Endometrial microvascular endothelial cells (primary cell): ENCODE measurements around the gene TTC34. TPM values are rescaled to one million over a fixed set of nuclear protein-coding genes. Genes with fewer than 3 reads are reported as not detected.

Experiments
- in situ Hi-C: cut with HindIII; loops from 2 replicates; pipeline ENCODE4 v1.10.0; 2017; ENCODE audit warnings: low sequenced_read_pairs, low pct_unique_long_range_greater_than_20kb; ENCODE audit errors: inconsistent ontology term
- total RNA-seq: library from RNA; depleted of rRNA; stranded (reverse); fragments of >200 nt; gene quantifications from one replicate; pipeline ENCODE4 v1.2.3, GENCODE V29; 2015; ENCODE audit errors: inconsistent ontology term

Gene TTC34
- total RNA-seq, 1 donor from 2014 or later, result not detected

- in situ Hi-C loops, result no loop called here
Observed at GRCh38 chr1:2830761-2831425, 29.4 kb upstream of the TTC34 start.

DNA sequence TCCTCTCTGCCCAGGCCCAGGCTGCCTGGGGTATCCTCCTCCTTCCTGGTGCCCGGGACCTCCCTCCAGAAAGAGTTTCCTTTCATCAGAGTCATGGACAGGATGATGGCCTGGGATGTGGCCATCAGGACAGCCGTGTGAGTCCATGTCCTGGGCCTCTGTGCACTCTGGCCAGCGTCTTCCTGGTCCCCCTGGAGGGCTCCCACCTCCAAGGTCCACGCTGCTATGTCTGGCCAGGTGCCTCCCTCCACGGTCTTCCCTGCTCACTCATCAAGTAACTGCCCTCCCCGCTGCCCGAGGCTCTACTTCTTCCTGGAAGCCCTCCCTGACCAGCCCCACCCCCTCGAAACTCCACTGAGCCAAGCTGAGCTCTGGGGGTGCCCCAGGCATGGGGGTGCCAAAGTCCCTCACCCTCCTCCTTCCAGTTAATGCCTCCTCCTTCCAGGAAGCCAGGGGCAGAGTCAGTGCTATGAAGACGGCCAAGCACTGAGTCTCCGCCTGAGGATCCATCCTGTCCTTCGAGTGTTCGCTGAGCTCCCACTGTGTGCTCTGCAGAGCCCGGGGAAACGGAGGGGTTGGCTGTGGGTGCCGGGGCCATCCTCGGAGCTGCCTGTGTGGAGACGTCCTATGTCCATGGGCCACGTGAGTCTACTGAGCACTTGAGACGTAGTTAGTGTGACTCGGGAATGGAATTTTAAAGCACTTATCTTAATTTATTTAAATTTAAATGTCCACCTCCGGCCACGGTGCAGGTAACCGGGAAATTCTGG, 28.5 kb upstream of the TTC34 start:
- in situ Hi-C loops, result no loop called here

GRCh38 chr1:2828586-2829250, 27.2 kb upstream of the TTC34 start:
- in situ Hi-C loops, result no loop called here

- in situ Hi-C loops, result no loop called here
Observed at GRCh38 chr1:2826736-2827292, 25.3 kb upstream of the TTC34 start.

DNA sequence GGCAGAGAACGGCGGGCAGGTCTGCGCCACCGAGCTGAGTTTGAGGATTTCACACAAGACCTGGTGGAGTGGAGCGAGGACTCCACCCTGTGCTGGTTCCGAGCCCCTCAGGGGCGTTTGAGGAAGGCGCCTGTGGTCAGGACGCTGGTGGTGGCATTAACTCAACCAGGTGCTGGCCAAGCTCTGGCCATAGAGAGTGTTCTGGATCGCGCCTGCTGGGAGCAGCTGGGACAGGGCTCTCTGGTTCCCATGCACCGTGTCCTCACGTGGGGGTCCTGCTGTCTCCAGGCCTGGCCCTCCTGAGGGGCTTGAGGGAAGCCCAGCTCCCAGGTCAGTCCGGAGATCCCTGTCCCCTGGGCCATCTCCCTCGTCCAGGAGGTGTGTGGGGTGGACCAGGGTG, 24.8 kb upstream of the TTC34 start:
- in situ Hi-C loops, result no loop called here

- in situ Hi-C loops, result no loop called here
Observed at GRCh38 chr1:2825487-2826189, 24.1 kb upstream of the TTC34 start.

- in situ Hi-C loops, result no loop called here
Observed at GRCh38 chr1:2824999-2825398, 23.5 kb upstream of the TTC34 start.

- in situ Hi-C loops, result no loop called here
Observed at GRCh38 chr1:2823921-2824610, 22.6 kb upstream of the TTC34 start.

DNA sequence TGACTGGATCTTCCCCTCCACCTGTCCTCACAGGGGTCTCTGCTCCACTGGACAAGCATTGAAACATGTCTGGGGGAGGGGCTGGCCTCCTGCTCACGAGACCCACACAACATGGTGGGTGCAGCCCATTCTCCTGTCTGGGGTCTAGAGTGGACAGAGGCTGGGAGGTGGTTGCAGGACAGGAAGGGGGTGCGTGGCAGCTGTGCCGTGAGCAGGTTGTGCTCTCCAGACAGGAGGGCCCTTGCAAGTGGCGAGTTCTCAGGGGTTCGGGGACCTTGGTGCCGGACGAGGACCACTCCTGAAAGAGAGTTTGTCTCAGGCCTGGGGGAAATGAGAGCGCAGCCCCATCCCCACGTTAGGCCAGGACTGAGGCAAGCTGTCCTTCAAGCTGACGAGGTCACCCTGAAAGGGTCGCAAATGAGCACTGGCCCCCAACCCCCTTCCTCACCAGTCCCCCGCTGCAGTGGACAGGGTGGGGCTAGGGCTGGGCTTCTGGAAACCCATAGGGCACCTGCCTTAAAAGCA, 21.2 kb upstream of the TTC34 start:
- in situ Hi-C loops, result no loop called here

DNA sequence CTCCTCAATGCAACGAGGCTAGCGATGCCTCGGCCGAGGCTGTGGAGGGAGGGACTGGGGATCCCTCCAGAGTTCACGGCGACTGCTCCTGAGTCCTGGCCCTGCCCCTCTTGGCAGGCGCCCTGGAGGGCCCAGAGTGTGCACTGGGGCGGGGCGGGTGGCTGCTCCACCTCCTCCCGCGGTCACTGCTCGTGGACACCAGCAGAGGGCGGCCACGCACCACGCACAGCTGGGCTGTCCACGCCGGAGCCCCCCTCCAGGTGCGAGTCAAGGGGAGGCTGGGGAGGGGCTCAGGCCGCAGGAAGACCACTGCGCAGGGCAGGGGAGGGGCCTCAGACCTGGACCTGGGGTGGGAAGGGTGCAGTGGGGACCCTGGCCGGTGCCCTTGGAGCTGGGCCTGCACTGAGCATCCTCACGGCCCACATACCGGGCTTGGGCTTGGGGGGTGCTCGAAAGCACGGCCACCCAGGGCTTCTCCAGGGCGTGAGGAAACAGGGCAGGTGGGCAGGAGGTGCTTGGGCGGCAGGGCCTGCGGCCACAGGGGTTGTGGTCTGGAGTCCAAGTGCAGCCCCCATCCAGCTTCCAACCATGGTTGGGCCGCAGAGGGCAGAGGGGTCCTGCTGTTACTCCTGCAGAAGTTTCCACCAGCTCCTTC, 20.6 kb upstream of the TTC34 start:
- in situ Hi-C loops, result no loop called here

GRCh38 chr1:2821373-2821955, 20.0 kb upstream of the TTC34 start:
- in situ Hi-C loops, result no loop called here

- in situ Hi-C loops, result no loop called here
Observed at GRCh38 chr1:2820731-2821372, 19.4 kb upstream of the TTC34 start.

DNA sequence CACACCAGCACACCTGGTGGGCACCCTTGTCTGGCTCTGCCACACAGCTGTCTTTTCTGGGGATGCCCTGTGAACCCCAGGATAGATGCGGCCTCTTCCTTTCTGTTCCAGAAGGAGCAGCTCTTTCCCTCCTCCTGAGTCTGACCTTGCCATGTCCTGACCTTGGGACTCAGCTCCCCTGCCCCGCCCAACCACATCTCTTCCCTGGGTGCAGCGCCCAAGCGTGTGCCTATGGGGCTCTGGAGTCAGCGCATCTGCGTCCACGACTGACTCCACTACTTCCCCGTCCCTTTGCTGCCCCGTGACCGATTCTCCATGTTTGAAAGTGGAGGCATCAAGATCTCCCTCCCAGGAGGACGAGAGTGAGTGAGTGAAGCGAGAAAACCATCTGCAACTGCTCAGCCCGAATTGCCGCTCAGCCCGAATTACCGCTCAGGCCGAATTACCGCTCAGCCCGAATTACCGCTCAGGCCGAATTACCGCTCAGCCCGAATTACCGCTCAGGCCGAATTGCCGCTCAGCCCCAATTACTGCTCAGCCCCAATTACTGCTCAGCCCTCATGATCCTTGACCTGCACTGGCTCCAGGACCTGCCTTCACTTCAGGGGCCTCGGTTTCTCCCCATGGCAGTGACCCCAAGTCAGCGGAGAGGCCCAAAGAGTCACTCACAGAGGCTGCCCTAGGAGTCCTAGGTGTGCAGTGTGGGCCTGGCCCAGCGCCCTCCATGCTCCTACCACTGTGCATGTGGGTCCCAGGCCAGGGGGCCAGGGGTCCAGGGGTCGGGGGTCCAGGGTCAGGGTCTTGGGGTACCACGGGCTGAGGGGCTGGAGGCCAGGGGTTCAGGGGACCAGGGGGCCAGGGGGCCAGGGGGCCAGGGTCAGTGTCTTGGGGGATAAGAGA, 18.6 kb upstream of the TTC34 start:
- in situ Hi-C loops, result no loop called here

DNA sequence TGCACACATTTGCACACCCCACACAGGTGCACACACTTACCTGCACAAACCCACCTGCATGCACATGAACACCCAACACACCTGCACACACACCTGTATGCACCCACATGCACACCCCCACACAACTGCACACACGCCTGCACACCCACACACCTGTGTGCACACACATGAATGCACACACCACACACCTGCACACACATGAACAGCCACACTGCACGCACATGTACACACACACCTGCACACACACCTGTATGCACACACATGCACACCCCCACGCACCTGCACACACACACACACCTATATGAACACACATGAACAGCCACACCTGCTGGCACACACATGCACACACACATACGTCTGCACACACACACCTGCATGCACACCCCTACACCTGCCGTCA, 17.9 kb upstream of the TTC34 start:
- in situ Hi-C loops, result no loop called here

DNA sequence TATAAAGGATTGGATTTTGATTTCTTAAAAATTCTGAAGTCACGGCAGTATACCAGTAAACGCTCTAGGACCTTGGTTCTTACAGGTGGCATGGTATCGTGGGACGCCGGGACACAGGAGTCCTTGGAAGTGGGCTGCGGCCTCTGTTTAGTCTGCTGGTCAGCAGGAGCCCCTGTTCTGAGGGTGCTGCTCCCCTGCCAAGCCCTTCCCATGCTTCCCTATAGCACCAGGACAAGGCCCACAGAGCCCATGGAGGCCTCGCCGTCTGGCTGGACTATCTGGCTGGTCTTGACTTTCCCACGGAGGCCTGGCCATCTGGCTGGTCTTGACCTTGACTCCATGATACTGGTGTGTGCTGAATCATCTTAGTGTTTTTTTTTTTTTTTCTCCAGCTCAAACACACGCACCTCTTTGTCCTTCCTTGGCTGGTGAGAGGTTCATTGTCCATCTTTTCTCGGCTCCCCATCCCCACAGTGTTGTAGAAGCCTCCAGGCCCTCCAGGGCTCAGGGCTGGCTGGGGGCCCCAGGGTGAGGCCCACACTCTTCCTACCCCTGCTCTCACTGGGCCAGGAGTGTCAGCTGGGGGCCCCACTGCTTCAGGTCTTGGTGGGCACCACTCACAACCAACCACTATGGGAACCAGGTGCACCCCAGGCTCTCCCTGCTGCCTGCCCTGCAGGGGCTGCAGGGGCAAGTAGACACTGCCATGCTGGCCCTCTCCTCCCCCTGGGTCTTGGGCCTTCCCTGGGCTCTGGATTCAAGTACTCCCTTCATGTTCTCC, 16.5 kb upstream of the TTC34 start:
- in situ Hi-C loops, result no loop called here

- in situ Hi-C loops, result no loop called here
Observed at GRCh38 chr1:2816786-2817185, 15.3 kb upstream of the TTC34 start.
